HG03354 (cell line): Measurements from ENCODE around the gene SMIM10.
"Not testable (repeated sequence)": the region's sequence is repeated elsewhere in the genome, so short reads cannot be mapped to it uniquely, and the experiment has no call there.

Experiments used
- ATAC-seq: cut with Tn5 transposase; IDR thresholded peaks from one replicate; pipeline ENCODE4 v1.9.1; 2021; ENCODE audit warnings: mild to moderate bottlenecking; ENCODE audit not compliant: unreplicated experiment, poor library complexity, severe bottlenecking

SMIM10 gene

GRCh38 chrX:135009057-135009610 lies 18.3 kb downstream of the SMIM10 start:
- ATAC-seq, result no peak

GRCh38 chrX:135009838-135010237 lies 19.0 kb downstream of the SMIM10 start:
- ATAC-seq, result no peak

- ATAC-seq, result no peak
Measured at GRCh38 chrX:135010921-135011320, 20.1 kb downstream of the SMIM10 start.

- no peak for ATAC-seq
Measured at GRCh38 chrX:135015523-135016245, 24.9 kb downstream of the SMIM10 start.

GRCh38 chrX:135019890-135020289 lies 29.1 kb downstream of the SMIM10 start:
- ATAC-seq, result not testable (repeated sequence)

GRCh38 chrX:135023791-135024190 lies 33.0 kb downstream of the SMIM10 start:
- not testable (repeated sequence) for ATAC-seq

- ATAC-seq, result no peak
Measured at GRCh38 chrX:135024526-135024925, 33.7 kb downstream of the SMIM10 start.

GRCh38 chrX:135030207-135030963 lies 39.6 kb downstream of the SMIM10 start:
- ATAC-seq, result not testable (repeated sequence)

- not testable (repeated sequence) for ATAC-seq
Measured at GRCh38 chrX:135041149-135042123, 50.6 kb downstream of the SMIM10 start.
